NCI-H1417 (cell line): ENCODE results near the gene PDZD2.
"Not testable (repeated sequence)": the region's sequence is repeated elsewhere in the genome, so short reads cannot be mapped to it uniquely, and the experiment has no call there.

Source experiments
- DNase-seq, 3 experiments: peaks; one replicate each; lab custom pipeline; 2025; lab: John Stamatoyannopoulos, UW

PDZD2 gene

DNA sequence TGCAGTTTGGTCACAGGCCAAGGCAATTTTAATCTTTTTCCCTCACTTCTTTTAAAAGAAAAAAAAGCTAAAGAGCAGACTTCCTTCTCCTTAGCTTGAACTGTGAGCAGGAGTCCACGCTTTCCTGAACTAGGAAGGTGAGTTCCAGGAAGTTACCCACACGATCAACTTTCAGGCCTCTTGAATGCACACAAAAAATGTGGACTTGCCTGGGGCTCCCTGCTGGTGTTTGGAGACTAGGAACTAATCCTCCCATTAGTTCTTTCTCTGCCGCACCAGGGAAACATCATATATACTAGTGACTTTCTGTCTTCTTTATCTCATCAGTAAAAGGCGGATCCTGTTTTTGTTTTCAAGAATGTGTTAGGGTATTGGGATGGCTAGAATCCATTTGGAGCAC, 295.2 kb downstream of the PDZD2 start:
- no peak for DNase-seq

DNA sequence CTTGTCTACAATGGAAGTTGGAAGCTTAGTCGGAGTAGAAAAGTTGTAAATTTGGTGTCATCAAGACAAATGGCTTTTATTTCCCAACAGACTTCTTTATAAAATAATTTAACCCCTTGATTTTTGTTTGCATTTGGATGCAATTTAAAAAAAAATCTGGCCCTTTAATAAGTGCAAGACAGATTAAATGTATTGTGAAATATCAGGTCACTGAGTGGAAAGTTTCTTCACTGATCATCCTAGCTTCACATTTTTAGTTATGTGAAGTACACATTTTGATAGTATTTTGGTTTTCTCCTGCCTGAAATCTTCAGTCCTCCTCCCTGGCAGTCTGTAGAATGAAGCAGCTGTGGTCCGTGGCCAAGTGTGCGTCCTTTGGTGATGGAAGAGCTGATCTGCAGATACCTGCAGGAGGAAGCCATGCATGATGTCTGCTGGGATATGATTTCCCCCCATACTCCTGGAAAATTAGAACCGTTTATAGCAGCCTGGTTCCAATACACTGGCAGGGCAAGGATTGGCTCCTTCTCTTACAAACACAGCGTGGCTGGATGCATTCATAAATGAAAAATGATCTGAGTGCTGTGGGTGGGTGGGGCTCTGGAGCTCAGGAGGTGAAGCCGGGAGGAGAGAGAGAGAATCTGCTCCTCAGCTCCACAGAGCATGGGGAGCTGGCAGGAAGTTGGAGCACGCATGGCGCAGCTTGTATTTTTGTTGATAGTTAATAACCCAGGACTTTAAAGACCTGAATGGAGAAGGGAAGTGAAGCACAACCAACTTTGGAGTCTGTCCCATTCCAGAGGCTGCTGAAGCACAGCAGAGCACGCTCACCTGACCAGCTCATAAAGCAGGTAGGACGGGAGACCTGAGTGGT, 296.8 kb downstream of the PDZD2 start:
- DNase-seq = no peak

DNA sequence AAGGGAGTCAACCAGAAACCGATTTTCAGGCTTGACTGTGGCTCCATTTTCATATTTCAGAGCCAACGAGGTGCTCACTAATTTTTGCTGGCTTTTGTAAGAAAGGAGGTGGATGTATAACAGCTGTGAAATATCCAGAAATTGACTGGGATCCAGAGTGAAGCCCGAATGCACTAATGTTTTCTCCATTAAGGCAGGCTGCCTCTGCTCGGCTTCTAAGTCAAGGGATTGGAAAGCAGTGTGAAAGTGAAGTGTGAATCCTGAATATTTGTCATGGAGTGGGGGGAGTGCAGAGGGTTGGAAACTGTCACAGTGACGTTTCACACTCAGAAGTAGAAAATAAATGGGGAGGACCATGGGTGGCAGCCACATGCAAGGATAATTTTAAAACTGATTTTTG, 297.8 kb downstream of the PDZD2 start:
- no peak for DNase-seq

DNA sequence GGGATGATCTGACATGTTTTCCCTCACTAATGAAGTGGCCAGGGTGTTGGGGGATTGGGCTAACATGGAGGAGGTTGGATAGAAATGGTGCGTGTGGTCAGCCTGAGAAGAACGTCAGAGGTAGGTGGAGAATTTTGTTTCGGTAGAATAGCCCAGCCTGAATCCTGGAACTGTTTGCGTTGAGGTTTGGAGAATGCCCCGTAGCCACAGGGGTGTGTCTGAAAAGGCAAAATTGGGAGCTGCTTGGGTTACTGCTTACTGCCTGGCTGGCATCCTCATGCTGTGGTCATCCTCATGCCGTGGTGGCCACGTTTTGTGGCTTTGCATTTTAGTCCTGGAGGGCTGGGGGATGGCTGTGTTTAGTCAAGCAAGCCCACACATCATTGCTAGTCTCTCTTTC, 298.3 kb downstream of the PDZD2 start:
- DNase-seq = no peak

DNA sequence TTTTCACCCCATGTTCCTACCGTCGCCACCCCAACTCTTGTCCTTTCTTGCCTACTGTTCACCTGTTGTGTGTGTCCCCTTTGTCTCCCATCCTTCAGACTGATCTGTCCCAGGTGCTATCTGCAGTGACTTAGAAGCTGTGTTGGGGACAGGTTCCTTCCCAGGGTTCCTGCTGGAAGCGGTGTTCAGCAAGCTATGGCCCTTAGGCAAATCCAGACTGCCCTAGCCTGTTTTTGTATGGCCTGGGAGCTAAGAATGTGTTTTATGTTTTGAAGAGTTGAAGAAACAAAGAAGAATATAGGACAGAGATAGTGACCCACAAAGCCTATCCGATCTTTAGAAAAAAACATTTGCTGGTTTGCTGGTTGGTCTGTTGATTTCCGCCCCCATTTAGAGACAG, 298.8 kb downstream of the PDZD2 start:
- no peak for DNase-seq

DNA sequence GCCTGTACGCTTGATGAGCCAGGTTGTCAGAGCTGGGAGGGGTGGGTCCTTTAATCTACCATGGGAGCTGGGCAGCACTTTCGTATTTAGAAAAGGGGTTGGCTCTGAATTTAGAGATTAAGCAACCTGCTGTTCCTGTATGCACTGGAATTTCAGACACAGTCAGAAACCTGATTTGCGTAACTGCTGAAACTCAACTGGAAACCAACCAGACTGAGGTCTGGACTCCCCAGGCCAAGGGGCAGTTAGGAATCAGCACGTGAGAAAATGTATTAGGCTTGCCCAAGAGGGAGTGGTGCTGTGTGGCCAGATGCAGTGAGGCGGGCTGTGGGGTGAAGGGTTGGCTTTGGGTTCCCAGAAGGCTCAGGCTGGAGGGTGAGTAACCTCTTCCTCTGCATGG, 300.2 kb downstream of the PDZD2 start:
- DNase-seq = no peak

DNA sequence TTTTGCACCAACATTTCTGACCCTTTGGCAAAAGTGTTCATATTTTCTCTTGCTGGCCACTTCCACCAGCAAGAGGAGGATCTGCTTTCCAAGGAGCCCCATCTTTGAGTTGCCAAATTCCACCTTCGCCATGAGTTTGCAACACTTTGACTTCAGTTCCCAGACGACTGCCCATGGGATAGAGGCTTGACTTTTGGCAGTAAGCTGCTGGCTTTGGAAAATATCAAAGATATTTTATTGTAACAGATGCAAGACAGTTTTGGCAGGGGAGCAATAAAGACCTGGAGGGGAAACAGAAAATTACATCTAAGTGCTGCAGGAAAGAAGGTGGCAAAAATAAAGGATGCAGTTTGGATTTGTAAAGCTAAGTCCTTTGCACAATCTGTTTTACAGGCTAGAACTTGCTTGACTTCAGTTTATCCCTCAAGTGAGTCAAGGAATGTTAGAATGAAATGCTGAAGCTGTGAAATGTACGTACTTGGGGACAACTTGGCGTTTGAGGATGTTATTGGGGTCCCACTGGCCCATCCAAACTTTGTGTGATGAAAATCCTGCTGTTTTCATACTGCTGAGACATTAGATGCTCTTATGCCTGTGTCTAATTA, 302.3 kb downstream of the PDZD2 start:
- no peak for DNase-seq

DNA sequence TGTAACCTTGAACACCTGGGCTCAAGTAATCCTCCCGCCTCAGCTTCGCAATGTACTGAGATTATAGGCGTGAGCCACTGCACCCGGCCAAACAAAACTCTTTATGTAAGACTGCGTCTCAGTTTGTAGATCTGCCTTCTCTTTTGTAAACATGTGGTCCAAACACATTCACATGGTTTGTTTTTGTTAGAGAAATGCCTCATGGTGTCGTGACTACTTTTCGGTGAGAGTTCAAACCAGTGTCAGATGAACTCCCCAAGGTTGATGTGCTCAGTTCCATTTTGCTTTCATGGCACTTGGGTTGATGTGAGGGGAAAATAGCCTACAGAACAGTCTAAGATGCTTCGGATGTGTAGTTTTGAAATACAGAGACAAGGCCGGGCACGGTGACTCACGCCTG, 303.6 kb downstream of the PDZD2 start:
- no peak for DNase-seq

DNA sequence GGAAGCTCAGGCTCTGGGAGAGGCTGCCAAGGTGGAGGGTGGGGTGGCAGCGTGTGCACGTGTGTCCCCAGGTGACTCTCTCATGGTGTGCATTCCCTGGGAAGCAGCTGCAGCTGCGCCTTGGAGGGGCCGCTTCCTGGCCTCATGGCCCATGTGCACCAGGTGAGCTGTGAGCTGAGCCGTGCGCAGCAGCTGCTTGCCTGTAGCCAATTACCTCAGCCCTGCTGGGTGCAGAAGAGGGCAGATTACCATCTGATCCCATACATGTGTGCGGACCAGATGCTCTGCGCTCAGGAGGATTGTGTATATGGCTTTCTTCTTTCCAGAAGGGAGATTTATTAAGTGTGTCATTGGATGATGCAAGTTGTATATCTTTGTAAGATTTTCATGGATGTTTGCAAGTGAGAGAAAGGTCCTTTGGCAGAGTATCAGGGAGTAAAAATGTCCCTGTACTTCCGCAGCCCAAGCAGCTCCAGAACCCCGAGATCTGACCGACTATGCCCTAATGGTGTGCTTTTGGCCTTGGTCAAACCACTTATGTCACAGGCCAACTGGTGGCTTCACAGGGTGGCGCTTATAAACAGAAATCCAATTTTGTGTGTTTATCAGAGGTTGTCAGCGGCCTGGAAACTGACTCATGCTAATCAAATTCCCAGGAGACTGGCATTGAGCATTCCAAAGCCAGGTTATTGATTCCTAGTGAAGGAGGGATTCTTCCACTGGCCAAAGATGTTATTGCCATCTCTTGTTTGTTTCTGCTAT, 305.9 kb downstream of the PDZD2 start:
- peak in 2 of 3 experiments; percentile 29 to 69 for DNase-seq

DNA sequence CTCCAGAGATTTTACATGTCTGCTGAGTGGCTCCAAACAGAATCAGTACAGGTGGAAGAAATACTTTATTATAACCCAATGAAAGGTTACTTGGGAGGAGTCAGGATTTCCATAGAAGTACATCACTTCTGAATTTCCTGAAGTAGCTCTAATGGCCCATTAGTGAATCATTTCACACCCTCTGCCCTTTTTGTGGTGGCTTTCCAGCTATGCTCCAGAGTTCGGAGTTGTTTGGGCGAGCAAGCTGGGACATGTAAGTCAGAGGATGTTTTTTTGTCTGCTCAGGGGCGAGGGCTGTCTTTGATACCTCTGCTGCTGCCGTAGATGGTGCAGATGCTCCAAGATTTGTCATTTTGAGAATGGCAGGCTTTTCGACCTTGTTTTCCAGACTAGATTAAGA, 309.1 kb downstream of the PDZD2 start:
- no peak for DNase-seq

DNA sequence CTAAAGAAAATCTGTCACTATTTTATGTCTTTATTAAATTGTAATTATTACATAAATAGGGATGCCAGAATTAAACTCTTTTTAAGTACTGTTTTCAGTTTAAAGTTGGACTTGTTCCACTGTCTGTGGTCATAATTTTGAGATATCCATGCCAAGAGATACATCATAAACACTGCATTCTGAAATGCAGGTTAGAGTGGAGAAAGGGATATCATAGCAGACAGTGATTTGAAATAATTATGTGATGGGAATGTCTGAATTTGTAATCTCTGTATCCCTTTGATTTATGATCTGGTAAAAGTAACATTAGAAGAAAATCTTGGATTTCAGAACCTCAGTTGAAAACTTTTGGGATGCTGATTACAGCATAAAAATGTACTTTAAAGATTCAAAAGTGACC, 313.1 kb downstream of the PDZD2 start:
- no peak for DNase-seq

DNA sequence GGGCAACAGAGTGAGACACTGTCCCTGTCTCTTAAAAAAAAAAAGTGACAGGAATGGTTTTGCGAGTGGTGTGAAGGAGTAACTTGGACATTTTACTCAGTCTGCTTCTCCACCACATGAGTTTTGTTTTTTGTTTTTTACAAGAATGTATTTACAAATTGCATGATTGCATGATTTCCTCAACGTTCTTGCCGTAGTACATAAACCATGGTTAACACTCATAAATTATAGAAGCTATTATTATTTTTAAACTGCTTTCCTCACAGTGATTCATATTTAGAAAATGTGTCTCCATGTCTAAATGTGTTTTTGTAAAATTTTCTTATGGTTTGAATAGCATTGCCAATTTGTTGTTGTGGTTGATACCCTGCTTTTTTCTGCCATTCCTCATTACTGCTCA, 315.2 kb downstream of the PDZD2 start:
- no peak for DNase-seq

DNA sequence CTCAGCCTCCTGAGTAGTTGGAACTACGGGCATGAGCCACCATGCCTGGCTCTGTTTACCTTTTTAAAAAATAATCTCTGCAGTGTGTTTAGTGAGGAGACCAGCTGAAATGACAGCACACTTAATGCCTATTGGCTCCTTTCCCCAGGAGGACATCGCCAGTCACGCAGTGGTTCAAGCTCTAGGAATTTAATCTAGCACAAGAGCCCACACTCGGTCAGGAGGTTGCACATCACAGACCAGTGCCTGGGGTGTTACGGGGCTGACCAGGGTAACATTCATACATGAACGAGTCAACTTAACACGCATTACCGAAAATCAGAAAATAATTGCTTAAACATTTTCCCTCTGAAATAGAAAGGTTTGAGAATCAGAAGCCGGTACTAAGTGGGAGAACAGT, 318.2 kb downstream of the PDZD2 start:
- DNase-seq = no peak

DNA sequence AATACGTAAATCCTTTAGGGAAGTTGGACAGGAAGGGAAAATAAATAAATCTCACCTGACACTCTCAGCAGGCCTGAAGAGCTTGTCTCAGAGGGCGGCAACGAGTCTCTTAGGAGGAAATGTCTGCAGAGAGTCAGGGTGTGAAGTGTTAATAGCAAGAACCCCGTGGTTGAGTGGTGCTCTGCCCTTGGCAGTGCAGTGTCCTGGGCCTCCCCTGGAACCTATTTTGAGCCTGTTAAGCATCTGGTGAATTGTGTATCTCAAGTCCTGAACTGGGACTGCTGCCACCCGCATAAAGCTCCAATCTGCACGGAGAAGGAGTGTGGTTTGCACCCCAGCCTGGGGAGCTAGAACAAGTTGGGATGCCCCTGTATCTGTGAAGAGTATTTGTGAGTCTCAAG, 323.4 kb downstream of the PDZD2 start:
- no peak for DNase-seq

DNA sequence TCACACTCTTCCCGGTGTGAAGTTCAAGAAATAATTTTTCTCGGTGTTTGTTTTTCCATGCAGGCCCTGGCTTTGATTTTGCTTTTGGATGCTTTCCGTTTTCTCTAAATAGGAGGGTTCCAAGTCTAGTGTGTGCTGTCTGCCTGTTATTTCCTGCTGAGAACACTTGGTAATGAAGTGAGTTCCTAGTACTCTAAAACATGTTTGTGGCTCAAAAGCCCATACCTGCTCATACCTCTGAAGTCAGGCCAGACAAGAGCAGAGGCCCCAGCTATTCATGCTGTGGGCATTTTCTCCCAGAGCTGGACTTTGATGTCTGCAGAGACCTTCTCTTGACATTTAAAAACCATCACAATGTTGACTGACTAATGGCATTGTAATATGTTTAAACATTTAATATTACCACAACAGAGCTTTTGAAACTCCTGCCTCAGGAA, 324.0 kb downstream of the PDZD2 start:
- DNase-seq = no peak

DNA sequence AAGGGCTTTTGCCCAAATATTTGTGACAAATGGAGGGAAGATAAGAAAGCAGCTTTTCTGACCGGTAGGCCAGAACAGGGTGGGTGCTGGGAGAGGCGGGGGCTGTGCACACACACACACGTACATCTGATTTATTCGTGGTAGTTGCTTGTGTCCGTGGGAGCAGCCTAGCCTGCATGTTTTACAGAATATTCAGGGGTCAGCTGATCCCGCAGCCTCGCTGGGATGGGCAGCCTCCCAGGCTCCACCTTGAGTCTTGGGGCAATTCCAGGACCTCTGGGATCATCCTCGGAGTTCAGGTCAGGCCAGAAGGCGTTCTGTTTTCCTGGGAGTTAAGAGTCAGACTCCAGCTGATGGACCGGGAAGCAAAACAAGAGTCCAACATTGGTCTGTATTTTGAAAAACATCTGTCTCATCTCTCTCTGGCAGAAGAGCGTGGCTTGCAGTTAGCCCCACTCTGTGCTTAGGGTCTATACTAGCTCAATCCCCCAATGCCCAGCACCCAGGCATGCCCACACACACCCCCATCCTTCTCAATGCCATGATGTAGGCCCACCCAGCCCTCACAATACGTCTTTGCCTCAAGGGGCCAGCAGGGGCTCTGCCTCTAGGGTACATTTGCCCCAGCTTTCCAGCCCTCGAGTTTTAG, 324.6 kb downstream of the PDZD2 start:
- no peak for DNase-seq

DNA sequence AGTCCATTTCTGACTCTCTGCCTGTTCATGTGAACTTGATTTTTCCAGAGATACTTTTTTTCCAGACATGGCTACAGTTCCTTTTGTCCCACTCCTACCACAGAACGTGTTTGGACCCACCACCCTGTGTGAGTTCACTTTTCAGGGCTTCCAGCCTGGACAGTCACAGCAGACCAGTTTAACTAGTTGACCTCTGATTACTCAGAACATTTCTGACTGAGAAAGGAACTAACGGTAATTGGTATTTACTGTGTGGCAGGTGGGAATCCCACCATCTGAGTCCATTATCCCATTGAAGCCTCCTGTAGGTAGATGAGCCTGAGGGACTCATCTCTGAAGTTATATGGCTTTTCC, 325.1 kb downstream of the PDZD2 start:
- DNase-seq = no peak

DNA sequence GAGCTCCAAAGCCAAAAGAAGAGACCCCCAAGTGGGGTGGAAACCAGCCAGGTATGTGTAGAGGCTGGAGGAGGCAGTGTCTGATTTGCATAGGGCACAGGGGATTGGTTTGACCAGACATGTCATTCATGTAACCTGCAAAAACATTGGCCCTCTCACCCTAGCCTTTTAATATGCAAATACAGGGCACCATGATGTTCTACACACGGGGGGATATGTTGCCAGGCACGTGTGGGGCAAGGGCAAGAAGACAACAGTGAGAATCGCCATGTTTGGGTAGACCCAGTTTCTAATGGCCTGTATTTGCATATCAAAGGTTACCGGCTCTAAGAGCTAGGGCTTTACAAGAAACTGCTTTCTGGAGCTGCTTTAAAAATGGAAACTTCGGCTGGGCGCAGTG, 326.3 kb downstream of the PDZD2 start:
- DNase-seq = no peak

DNA sequence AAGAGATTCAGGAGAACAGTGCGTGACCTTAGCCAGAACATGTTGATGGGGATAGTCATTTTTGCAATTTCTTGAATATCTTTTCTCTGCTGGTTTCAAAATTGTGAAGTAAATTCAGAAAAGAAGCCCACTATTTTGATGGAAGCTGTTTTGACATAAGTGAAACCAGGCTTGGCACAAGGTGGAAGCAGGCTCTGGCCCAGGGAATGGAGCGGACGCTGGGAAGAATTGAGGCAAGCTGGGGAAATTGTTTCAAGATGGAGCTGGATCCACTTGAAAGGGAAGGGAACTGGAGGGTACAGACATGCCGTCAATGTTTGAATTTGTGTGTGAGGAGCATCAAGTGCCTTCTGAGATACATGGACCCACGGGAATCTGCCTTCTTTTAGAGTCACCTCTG, 328.0 kb downstream of the PDZD2 start:
- DNase-seq = no peak

DNA sequence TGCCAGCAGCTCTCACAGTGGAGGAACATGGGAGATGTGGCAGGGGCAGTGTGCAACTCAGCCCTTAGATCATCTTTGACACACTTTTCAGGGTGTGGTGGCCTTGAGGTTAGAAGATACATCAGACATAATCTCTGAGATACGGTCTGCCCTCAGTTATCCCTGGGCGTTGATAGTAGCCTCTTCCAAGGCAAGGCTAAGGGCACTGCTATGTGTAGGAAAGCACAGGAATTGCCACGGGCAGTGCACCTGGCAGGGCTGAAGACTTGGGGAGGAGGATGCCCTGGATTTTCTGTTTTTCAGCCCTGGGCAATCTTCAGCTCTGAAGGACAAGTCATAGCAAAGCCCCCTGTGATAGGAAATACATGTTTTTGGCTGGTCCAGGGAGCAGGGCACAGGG, 328.5 kb downstream of the PDZD2 start:
- no peak for DNase-seq

DNA sequence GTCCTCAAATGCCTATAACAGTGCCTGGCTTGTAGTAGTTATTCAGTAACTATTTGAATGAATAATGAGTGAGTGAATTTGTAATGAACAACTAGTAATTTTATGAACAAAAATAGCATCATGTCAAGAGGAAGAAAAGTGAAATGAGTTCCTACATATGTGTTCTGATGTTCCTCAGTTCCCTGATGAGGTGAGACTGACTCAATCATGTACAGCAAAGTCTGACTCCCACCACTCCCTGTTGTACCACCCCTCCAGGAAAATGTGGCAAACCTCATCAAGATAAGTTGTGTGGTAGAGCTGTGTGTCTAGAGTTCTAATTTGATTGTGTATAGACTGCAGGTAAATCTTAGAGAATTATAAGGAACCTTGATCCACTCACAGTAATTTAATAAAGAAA, 333.6 kb downstream of the PDZD2 start:
- DNase-seq = no peak

DNA sequence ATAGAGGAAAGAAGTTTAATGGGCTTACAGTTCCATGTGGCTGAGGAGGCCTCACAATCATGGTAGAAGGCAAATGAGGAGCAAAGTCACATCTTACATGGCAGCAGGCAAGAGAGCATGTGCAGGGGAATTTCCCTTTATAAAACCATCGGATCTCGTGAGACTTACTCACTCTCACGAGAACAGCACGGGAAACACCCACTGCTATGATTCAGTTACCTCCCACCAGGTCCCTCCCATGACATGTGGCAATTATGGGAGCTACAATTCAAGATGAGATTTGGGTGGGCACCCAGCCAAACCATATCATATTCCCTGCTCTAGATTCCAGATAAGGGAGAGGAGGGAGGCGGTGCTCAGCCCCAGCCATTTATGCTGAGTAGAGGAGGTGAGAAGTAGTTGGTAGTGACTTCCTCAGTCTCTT, 336.3 kb downstream of the PDZD2 start:
- not testable (repeated sequence) for DNase-seq

DNA sequence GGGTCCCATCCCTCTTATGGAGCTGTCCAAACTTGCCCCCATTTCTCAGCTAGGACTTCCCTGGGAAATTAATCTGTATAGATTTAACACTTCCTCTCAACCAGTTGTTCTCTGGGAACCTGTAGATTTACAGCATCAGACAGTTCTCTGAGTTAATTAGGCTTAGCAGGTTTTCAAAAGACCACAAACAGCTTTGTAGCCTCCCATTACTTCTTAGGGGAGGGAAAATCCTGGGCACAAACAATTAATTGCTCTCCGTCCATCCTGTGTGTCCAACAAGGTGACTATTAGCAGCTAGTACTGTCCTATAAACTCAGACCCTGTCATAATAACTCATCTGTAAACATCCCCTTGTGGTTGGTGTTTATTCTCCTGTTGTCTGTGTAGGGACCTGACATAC, 337.2 kb downstream of the PDZD2 start:
- DNase-seq = no peak
